ENCODE measurements around the gene MYO16.
"Not testable (repeated sequence)": the region's sequence is repeated elsewhere in the genome, so short reads cannot be mapped to it uniquely, and the experiment has no call there.

Gene MYO16

GRCh38 chr13:108987944-108988343, 358.5 kb downstream of the MYO16 start:
- no peak for DNase-seq

- DNase-seq: not testable (repeated sequence)
These were observed 362.0 kb downstream of the MYO16 start for GRCh38 chr13:108991416-108991815.

- no peak for DNase-seq
These were observed 363.9 kb downstream of the MYO16 start for GRCh38 chr13:108993346-108993745.

GRCh38 chr13:108996430-108996829, 367.0 kb downstream of the MYO16 start:
- no peak for DNase-seq

- DNase-seq: no peak
These were observed 370.8 kb downstream of the MYO16 start for GRCh38 chr13:109000207-109000606.

GRCh38 chr13:109002934-109003333, 373.5 kb downstream of the MYO16 start:
- DNase-seq: no peak

- no peak for DNase-seq
These were observed 378.5 kb downstream of the MYO16 start for GRCh38 chr13:109007946-109008345.

GRCh38 chr13:109009756-109010155, 380.3 kb downstream of the MYO16 start:
- no peak for DNase-seq

GRCh38 chr13:109010912-109011311, 381.5 kb downstream of the MYO16 start:
- DNase-seq: no peak

GRCh38 chr13:109012115-109012514, 382.7 kb downstream of the MYO16 start:
- no peak for DNase-seq

GRCh38 chr13:109021558-109021957, 392.1 kb downstream of the MYO16 start:
- no peak for DNase-seq

- DNase-seq: no peak
These were observed 395.2 kb downstream of the MYO16 start for GRCh38 chr13:109024611-109025010.

- DNase-seq: no peak
These were observed 396.9 kb downstream of the MYO16 start for GRCh38 chr13:109026266-109026665.

GRCh38 chr13:109028624-109029023, 399.2 kb downstream of the MYO16 start:
- no peak for DNase-seq

- no peak for DNase-seq
These were observed 403.7 kb downstream of the MYO16 start for GRCh38 chr13:109033090-109033489.

- DNase-seq: no peak
These were observed 406.8 kb downstream of the MYO16 start for GRCh38 chr13:109036078-109036780.

GRCh38 chr13:109043636-109044035, 414.2 kb downstream of the MYO16 start:
- no peak for DNase-seq

GRCh38 chr13:109055850-109056249, 426.4 kb downstream of the MYO16 start:
- no peak for DNase-seq

GRCh38 chr13:109058087-109058486, 428.7 kb downstream of the MYO16 start:
- no peak for DNase-seq

- no peak for DNase-seq
These were observed 443.1 kb downstream of the MYO16 start for GRCh38 chr13:109072505-109072904.

GRCh38 chr13:109074436-109074835, 445.0 kb downstream of the MYO16 start:
- DNase-seq: no peak

GRCh38 chr13:109074853-109075252, 445.4 kb downstream of the MYO16 start:
- DNase-seq: no peak

GRCh38 chr13:109087916-109088623, 458.7 kb downstream of the MYO16 start:
- no peak for DNase-seq

- no peak for DNase-seq
These were observed 459.2 kb downstream of the MYO16 start for GRCh38 chr13:109088624-109088917.

- DNase-seq: no peak
These were observed 461.4 kb downstream of the MYO16 start for GRCh38 chr13:109090796-109091195.

Measured in KG1 (cell line).